Measurements from ENCODE around the gene BTG2.
"Not testable (repeated sequence)": the region's sequence is repeated elsewhere in the genome, so short reads cannot be mapped to it uniquely, and the experiment has no call there.

BTG2 gene, protein sequence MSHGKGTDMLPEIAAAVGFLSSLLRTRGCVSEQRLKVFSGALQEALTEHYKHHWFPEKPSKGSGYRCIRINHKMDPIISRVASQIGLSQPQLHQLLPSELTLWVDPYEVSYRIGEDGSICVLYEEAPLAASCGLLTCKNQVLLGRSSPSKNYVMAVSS

DNA sequence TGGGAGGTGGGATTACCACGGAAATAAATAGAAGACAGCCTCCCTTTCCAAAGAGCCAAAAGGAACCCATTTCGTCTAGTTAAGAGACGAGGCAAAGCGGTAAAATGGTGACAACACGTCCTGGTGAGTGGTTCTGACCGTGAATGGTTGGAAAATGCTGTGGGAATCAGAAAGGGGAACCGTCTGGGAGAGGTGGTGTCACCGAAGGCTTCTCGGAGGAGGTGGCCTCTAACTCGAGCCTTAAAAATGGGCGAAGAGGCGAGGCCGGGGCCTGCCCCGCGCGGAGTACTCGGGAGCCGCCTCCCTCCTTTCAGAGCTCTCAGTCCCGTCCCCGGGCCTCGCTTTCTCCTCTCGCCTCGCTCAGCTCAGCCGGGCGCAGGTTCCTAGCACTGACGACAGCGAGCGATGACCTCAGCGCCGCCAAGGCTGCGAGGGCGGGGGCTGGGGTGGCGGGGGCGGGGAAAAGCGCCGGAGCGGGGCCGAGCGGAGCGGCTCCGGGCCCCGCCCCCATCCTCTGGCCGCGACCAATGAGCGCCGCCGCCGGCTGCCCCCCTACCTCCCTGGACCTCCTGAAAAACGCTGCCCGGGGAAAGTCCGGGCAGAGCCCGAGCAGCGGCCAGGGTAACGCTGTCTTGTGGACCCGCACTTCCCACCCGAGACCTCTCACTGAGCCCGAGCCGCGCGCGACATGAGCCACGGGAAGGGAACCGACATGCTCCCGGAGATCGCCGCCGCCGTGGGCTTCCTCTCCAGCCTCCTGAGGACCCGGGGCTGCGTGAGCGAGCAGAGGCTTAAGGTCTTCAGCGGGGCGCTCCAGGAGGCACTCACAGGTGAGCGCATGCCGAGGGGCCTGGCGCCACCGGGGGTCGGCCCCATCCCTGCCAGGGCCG is at the start of gene BTG2:
Gene BTG2 (plus strand): TSS at position 601 of the 890 bp plus-strand sequence. CDS start 88 bp downstream, at position 689.
- DNase-seq = peak; percentile 79

- DNase-seq = not testable (repeated sequence)
Observed at GRCh38 chr1:203256636-203257035, 48.7 kb upstream of the BTG2 start.

- DNase-seq = no peak
Observed at GRCh38 chr1:203263496-203263895, 41.8 kb upstream of the BTG2 start.

- DNase-seq = no peak
Observed at GRCh38 chr1:203264052-203264501, 41.2 kb upstream of the BTG2 start.

GRCh38 chr1:203265541-203265940 is 39.8 kb upstream of the BTG2 start:
- no peak for DNase-seq

DNA sequence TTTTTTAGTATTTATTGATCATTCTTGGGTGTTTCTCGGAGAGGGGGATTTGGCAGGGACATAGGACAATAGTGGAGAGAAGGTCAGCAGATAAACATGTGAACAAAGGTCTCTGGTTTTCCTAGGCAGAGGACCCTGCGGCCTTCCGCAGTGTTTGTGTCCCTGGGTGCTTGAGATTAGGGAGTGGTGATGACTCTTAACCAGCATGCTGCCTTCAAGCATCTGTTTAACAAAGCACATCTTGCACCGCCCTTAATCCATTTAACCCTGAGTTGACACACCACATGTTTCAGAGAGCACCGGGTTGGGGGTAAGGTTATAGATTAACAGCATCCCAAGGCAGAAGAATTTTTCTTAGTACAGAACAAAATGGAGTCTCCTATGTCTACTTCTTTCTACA is 39.2 kb upstream of the BTG2 start:
- DNase-seq = not testable (repeated sequence)

GRCh38 chr1:203267347-203267846 is 37.9 kb upstream of the BTG2 start:
- peak; percentile 80 for DNase-seq

- no peak for DNase-seq
Observed at GRCh38 chr1:203267912-203268311, 37.4 kb upstream of the BTG2 start.

DNA sequence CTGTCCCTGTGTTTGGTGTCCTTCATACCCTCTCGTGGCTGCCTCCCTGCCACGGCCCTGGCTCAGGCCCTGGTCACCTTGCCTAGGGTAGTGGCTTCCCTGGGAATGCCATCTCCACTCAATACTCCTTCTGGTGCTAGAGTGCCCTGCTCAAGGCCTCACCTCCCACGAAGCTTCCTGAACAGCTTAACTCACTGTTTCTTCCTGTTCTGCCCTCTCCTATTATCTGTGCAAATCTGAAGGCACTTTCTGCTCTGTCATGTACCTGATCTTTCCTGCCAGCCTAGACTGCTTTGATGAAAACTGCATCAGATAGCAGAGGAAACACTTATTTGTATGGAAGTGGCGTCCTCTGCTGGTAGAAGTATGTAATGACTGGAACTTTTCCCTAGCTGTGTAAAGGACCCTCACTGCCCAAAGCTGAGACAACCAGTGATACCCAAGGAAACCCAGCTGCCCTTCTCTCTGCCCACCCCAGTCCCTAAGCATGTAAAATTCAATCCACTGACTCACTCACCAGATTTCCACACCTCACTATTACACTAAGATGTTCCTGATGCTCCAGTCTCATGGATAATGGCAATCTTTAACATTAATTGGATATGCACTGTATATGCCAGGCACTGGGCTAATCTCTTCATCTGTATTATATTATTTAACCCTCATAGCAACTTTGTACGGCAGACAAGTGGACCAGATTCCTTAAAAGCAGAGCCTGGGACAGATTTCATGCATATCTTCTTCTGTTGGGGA is 36.2 kb upstream of the BTG2 start:
- peak; percentile 84 for DNase-seq

GRCh38 chr1:203269654-203270020 is 35.7 kb upstream of the BTG2 start:
- no peak for DNase-seq

DNA sequence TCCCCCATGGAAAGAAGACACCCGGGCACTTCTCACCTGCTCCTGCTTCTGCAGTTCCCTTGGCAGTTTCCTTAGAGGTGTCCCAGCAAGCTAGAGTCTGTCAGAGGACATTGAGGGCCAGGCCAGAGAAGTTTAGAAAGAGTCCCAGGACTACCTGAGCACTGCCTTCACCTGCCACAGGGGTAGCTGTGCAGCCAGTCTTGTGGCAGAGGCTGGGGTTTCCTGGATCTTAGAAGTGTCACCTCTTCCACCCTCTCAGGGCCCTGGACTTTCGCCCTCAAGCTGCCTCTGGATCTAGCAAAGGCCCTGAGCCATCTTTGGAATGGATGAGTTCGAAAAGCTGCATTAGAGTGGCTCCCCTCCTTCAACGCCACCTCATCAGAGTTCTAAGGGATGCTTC is 34.9 kb upstream of the BTG2 start:
- no peak for DNase-seq

GRCh38 chr1:203271018-203271743 is 34.1 kb upstream of the BTG2 start:
- DNase-seq = no peak

GRCh38 chr1:203271962-203272632 is 33.2 kb upstream of the BTG2 start:
- DNase-seq = no peak

DNA sequence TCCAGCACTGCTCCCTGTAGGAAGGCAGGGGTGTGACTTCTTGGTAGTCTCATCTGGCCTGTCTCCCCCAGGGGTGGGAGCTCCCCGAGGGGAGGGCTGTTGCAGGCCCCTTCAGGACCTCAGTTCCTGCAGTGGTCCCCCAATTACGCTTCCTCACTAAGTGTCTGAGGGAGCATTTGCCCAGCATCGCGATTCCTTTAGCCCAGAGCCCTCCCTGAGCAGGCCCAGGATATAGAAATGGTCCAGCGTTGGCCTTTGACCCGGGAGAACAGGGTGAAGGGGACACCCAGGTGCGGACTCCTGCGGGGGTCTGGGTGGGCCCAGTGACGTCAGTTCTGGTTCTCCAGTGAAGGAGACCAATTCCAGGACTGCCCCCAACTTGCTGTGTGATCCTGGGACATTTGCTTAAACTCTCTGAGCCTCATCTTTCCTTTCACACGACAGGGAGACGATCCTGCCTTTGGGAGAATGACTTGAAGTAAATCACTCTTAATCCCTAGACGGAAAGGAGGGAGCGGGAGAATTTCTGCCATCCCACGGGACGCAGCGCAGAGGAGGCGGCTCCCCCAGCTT is 32.6 kb upstream of the BTG2 start:
- DNase-seq = no peak

DNA sequence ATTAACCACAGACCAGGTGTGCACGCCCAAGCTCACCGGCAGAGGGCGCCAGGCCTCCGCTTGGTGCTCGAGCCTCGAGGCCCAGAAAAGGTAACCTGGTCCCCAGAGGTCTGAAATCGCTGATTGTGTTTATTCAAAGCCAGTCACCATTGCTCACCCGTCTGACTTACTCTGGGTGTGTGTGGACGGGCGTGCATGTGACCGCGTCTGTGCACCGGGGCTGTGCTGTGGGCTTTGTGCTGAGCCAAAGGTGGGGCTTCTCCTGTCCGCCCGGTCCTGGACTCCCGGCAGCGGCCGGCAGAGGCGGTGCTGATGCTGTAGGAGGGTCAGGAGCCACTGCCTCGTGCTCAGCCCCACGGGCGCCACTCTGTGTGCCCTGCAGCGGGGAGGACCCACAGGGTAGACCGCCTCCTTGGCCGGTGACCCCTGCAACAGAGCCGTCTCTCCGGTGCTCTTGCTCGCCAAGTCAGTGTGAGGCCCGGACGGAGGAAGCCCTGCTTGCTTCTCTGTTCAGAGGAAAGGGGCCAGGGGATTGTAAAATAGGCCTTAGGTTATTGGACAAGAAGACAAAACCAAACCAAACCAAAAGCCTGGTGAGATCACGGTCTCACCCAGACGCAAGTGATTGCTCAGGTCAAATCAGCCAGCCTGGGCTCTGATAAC is 32.0 kb upstream of the BTG2 start:
- peak; percentile 87 for DNase-seq

GRCh38 chr1:203273869-203274602 is 31.3 kb upstream of the BTG2 start:
- no peak for DNase-seq

DNA sequence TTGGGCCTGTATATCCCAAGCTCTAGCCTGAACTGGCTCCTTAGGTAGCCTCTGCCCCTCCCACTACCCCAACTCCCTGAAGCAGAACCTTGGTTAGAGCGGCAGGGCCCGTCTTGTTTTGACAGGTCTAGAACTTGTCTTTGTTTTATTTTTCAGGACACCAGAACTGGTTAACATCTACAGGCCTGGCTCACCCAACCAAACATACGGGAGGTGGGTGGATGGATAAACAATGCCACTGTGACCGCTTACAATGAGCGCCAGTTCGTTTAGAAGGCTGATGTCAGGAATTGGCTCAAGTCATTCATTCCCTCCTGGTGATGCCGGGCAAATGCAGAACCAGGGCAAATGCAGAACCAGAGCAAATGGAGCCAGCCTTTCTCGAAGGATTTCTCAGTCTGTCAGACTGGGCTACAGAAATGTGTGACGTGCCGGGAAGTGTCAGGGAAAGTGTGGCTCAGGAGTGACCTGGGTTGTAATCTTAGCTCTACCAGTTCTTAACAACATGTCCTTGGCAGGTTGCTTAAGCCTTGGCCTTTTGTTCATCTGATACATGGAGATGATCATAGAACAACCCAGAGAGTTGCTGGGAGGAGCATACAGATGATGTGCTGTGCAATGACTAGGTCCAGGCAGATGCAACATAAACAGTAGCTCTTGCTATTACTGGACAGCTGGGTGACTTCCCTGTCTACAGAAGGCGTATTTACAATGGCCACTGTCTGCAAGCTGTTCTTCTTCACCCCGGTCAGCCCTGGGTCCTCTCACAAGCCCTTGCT is 30.5 kb upstream of the BTG2 start:
- DNase-seq = no peak

- no peak for DNase-seq
Observed at GRCh38 chr1:203275656-203276272, 29.6 kb upstream of the BTG2 start.

GRCh38 chr1:203276408-203276807 is 28.9 kb upstream of the BTG2 start:
- DNase-seq = no peak

Data from NCI-H1694 treated with DMSO at 0.1 percent for 48 hours (cell line).